HEK293T (cell line): Measurements from ENCODE around the gene HIVEP3.

ENCODE experiments used
- BHLHE40 ChIP-seq: fragments of 450-650 bp; IDR thresholded peaks from 2 replicates; pipeline ENCODE4 v1.6.1; 2016; ENCODE audit warnings: mild to moderate bottlenecking, moderate library complexity, borderline replicate concordance
- FOXA1 ChIP-seq: fragments of 450-650 bp; IDR thresholded peaks from 2 replicates; pipeline ENCODE4 v1.6.1; 2016; ENCODE audit warnings: mild to moderate bottlenecking
- FOXK2 ChIP-seq: fragments of 450-650 bp; IDR thresholded peaks from 2 replicates; pipeline ENCODE4 v1.6.1; 2016; ENCODE audit warnings: mild to moderate bottlenecking
- FOXM1 ChIP-seq: fragments of 450-650 bp; IDR thresholded peaks from 2 replicates; pipeline ENCODE4 v1.6.1; 2017; ENCODE audit warnings: mild to moderate bottlenecking, borderline replicate concordance
- HDGF ChIP-seq: fragments of 450-650 bp; IDR thresholded peaks from 2 replicates; pipeline ENCODE4 v1.6.1; 2017; ENCODE audit warnings: antibody characterized with exemption, borderline replicate concordance
- TARDBP ChIP-seq: fragments of 450-650 bp; IDR thresholded peaks from 2 replicates; pipeline ENCODE4 v1.6.1; 2016
- ZNF384 ChIP-seq: fragments of 450-650 bp; IDR thresholded peaks from 2 replicates; pipeline ENCODE4 v1.6.1; 2016
- TF ChIP-seq, protein P1 (sequence below): fragments of 450-650 bp; IDR thresholded peaks from 2 replicates; pipeline ENCODE4 v1.6.1; 2016

DNA sequence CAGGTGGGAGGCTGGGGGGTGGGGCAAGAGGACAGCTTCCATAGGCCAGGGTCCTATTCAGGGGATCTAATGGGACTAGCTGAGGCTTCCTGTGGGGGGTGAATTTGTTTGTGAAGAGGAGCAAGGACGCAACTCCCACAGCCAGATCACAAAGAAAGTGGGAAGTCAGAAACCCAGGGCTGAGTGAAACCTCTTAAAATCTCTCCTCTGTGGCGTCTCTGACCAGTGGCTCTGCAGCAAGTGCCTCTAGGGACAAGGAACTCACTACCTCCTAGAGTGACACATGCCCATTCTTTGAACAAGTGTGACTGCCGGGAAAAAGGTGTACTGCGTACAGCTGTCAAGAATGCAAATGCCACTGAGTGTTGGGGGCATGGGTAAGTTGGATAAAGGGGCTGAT lies 187.9 kb downstream of the HIVEP3 start:
- TF ChIP-seq BHLHE40 (no peak), FOXK2 (no peak), ZNF384 (no peak), TARDBP (no peak), HDGF (no peak), FOXM1 (no peak), FOXA1 (no peak)
- TF ChIP-seq, protein P1, sequence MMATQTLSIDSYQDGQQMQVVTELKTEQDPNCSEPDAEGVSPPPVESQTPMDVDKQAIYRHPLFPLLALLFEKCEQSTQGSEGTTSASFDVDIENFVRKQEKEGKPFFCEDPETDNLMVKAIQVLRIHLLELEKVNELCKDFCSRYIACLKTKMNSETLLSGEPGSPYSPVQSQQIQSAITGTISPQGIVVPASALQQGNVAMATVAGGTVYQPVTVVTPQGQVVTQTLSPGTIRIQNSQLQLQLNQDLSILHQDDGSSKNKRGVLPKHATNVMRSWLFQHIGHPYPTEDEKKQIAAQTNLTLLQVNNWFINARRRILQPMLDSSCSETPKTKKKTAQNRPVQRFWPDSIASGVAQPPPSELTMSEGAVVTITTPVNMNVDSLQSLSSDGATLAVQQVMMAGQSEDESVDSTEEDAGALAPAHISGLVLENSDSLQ = no peak
